Hepatocyte (in vitro differentiated cells): ENCODE data around the gene KSR2. TPM values are rescaled to one million over a fixed set of nuclear protein-coding genes. Genes with fewer than 3 reads are reported as not detected.
A peak's percentile ranks its signal among the peaks of the same experiment; 100 is the strongest.

Experiments
- DNase-seq: peaks from one replicate; pipeline ENCODE4 v3.0.0-alpha.2; 2016; ENCODE audit warnings: low spot score
- H2AFZ ChIP-seq: fragments of 200-600 bp; sonication (generic); 2 replicates; pipeline ENCODE4 v1.6.0; 2016; ENCODE audit warnings: antibody characterized with exemption, mild to moderate bottlenecking
- H3K27ac ChIP-seq: fragments of 200-600 bp; sonication (generic); 2 replicates; pipeline ENCODE4 v1.5.1; 2016; ENCODE audit warnings: mild to moderate bottlenecking
- H3K27me3 ChIP-seq: fragments of 200-600 bp; sonication (generic); 2 replicates; pipeline ENCODE4 v1.6.1; 2016
- H3K36me3 ChIP-seq: fragments of 200-600 bp; sonication (generic); replicated peaks from 2 replicates; pipeline ENCODE4 v1.5.1; 2016; ENCODE audit warnings: low read depth; ENCODE audit not compliant: insufficient read depth
- H3K4me1 ChIP-seq: fragments of 200-600 bp; sonication (generic); 2 replicates; pipeline ENCODE4 v1.5.1; 2016; ENCODE audit warnings: mild to moderate bottlenecking, moderate library complexity; ENCODE audit not compliant: insufficient read depth
- H3K4me2 ChIP-seq: fragments of 200-600 bp; sonication (generic); 2 replicates; pipeline ENCODE4 v1.6.0; 2016
- H3K4me3 ChIP-seq: fragments of 200-600 bp; sonication (generic); 2 replicates; pipeline ENCODE4 v1.5.1; 2016; ENCODE audit warnings: mild to moderate bottlenecking
- H3K79me2 ChIP-seq: fragments of 200-600 bp; sonication (generic); 2 replicates; pipeline ENCODE4 v1.6.0; 2017; ENCODE audit warnings: mild to moderate bottlenecking
- H3K9me2 ChIP-seq: fragments of 200-600 bp; sonication (generic); replicated peaks from 2 replicates; pipeline ENCODE4 v1.6.0; 2017; ENCODE audit warnings: mild to moderate bottlenecking; ENCODE audit not compliant: insufficient read depth
- H3K9me3 ChIP-seq: fragments of 200-600 bp; sonication (generic); 2 replicates; pipeline ENCODE4 v1.5.1; 2016; ENCODE audit warnings: low read depth, mild to moderate bottlenecking
- H4K20me1 ChIP-seq: fragments of 200-600 bp; sonication (generic); 2 replicates; pipeline ENCODE4 v1.6.0; 2016; ENCODE audit warnings: mild to moderate bottlenecking; ENCODE audit not compliant: insufficient read depth, poor library complexity, severe bottlenecking
- CTCF ChIP-seq: fragments of 200-600 bp; sonication (generic); IDR thresholded peaks from 2 replicates; pipeline ENCODE4 v1.5.1; 2016; ENCODE audit warnings: antibody characterized with exemption, mild to moderate bottlenecking; ENCODE audit not compliant: poor library complexity
- EZH2 ChIP-seq: fragments of 200-600 bp; sonication (generic); IDR thresholded peaks from 2 replicates; pipeline ENCODE4 v1.6.1; 2016; ENCODE audit warnings: antibody characterized with exemption, mild to moderate bottlenecking, borderline replicate concordance
- EZH2phosphoT487 ChIP-seq: fragments of 200-600 bp; sonication (generic); IDR thresholded peaks from one replicate; pipeline ENCODE4 v1.6.1; 2018; ENCODE audit warnings: antibody characterized with exemption, mild to moderate bottlenecking, low read depth, moderate library complexity; ENCODE audit not compliant: unreplicated experiment, severe bottlenecking
- WGBS: methylation state at CpG from one replicate; pipeline ENCODE4 v1.1.6; 2016; ENCODE audit warnings: low lambda C conversion rate; ENCODE audit errors: missing lambda C conversion rate; 5-methylcytosine and 5-hydroxymethylcytosine counted together
- polyA plus RNA-seq: library from polyadenylated mRNA; unstranded; fragments of >200 nt; fragmentation: Nextera tagmentation; extraction: Ambion mirVana; gene quantifications from 2 replicates; pipeline ENCODE4 v1.2.1, GENCODE V29; 2016
- total RNA-seq: library from RNA; depleted of rRNA; stranded (reverse); fragments of >200 nt; gene quantifications from 2 replicates; pipeline ENCODE4 v1.2.3, GENCODE V29; 2014

Gene KSR2
- total and polyA plus RNA-seq, 2 experiments from 2014 or later = 0.37 to 0.46 TPM

DNA sequence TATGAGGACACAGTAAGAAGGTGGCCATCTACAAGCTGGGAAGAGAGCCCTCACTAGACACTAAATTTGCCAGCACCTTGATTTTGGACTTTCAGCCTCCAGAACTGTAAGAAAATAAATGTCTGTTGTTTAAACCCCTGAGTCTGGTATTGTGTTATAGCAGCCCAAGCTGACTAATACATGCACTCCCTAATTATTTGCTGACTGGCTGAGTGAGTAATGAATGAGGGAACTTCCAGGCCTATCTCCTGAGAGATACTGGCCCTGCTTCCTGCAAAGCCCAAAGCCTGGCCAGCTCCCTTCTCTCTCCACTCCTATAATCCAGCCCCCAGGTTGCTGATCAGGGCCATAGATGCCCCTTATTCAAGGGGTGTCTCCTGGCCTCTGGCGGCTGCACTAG is 487.3 kb downstream of the KSR2 start:
- Histone ChIP-seq H3K4me1 (no peaks in the 10 kb centered on the region), H3K36me3 (no peaks in the 10 kb centered on the region), H4K20me1 (no peaks in the 10 kb centered on the region), H3K27ac (no peak overlapping the region), H3K9me3 (no peaks in the 10 kb centered on the region), H2AFZ (no peak overlapping the region), H3K79me2 (no peaks in the 10 kb centered on the region), H3K27me3 (no peaks in the 10 kb centered on the region), H3K4me3 (no peak overlapping the region), H3K9me2 (no peaks in the 10 kb centered on the region), H3K4me2 (no peak overlapping the region)
- DNase-seq = no peak
- TF ChIP-seq EZH2phosphoT487 = no peak
- TF ChIP-seq EZH2 = no peak
- no peak for TF ChIP-seq CTCF
- WGBS = 87% methylated on average over 1 of the region's 1 CpG

DNA sequence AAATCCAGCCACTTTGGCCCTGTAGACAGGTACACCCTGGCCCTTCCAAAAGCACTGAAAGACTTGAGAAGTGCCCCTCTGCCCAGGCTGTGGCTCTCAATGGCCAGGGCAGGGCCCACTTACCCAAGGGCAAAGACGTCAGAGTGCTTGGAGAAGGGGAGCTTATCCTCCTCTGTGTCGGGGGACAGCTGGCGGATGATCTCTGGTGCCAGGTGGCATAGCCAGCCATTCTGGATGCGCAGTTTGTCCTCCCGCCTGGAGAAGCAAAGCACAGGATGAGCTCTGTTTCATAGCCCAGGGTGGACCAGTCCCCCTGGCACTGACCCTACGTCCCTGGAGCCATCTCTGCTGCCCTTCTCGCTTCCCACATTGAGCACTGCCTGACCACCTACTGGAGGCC is 492.4 kb downstream of the KSR2 start:
- no peaks in the 10 kb centered on the region for H3K9me2 ChIP-seq
- no peak overlapping the region for H2AFZ ChIP-seq
- H4K20me1 ChIP-seq = no peaks in the 10 kb centered on the region
- TF ChIP-seq CTCF = no peak
- no peak for TF ChIP-seq EZH2phosphoT487
- no peak for TF ChIP-seq EZH2
- H3K27ac ChIP-seq = no peak overlapping the region
- H3K4me1 ChIP-seq = no peaks in the 10 kb centered on the region
- no peaks in the 10 kb centered on the region for H3K27me3 ChIP-seq
- H3K36me3 ChIP-seq = no peaks in the 10 kb centered on the region
- 94% methylated on average over 7 of the region's 7 CpGs for WGBS
- no peak for DNase-seq
- no peak overlapping the region for H3K4me2 ChIP-seq
- no peaks in the 10 kb centered on the region for H3K9me3 ChIP-seq
- no peak overlapping the region for H3K4me3 ChIP-seq
- no peaks in the 10 kb centered on the region for H3K79me2 ChIP-seq

GRCh38 chr12:117473856-117474255 is 494.9 kb downstream of the KSR2 start:
- Histone ChIP-seq H3K4me2 (no peak overlapping the region), H3K27ac (no peak overlapping the region), H3K27me3 (no peaks in the 10 kb centered on the region), H4K20me1 (no peaks in the 10 kb centered on the region), H3K4me1 (no peaks in the 10 kb centered on the region), H3K4me3 (no peak overlapping the region), H3K36me3 (no peaks in the 10 kb centered on the region), H3K9me2 (no peaks in the 10 kb centered on the region), H3K9me3 (no peaks in the 10 kb centered on the region), H3K79me2 (no peaks in the 10 kb centered on the region), H2AFZ (no peak overlapping the region)
- DNase-seq = no peak
- no peak for TF ChIP-seq CTCF
- 67% methylated on average over 3 of the region's 3 CpGs for WGBS

DNA sequence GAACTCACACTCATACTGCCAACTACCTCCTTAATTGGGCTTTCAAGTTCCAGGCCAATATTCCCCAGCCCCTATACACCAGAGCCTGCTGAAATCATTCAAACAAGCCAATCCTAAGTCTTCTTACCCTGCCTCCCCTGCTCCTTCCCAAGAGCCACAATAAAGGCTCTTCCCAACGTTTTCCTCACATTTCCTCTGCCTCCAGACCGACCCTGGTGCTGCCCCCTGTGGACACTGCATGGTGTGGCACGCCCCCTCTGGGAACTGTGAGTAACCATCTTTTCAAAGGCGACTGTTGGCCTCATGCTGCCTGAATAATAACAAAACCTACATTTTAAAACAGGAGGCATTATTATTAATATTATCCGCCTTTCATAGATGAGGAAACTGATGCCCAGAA is 495.8 kb downstream of the KSR2 start:
- Histone ChIP-seq H3K4me2 (no peak overlapping the region), H3K27me3 (no peaks in the 10 kb centered on the region), H3K4me3 (no peak overlapping the region), H3K9me3 (no peaks in the 10 kb centered on the region), H3K4me1 (no peaks in the 10 kb centered on the region), H2AFZ (no peak overlapping the region), H3K36me3 (no peaks in the 10 kb centered on the region), H4K20me1 (no peaks in the 10 kb centered on the region), H3K9me2 (no peaks in the 10 kb centered on the region), H3K79me2 (no peaks in the 10 kb centered on the region), H3K27ac (no peak overlapping the region)
- 30% methylated on average over 5 of the region's 5 CpGs for WGBS
- peak; percentile 36 for TF ChIP-seq CTCF
- TF ChIP-seq EZH2phosphoT487 = no peak
- DNase-seq = peak; percentile 18
